NB4 (cell line): Measurements from ENCODE around the gene MED22.

ENCODE experiments used
- CTCF ChIP-seq: IDR thresholded peaks from one replicate; pipeline ENCODE4 v1.5.1; 2012; ENCODE audit warnings: low read depth, low read length
- MAX ChIP-seq: IDR thresholded peaks from 2 replicates; pipeline ENCODE4 v1.6.1; 2011; ENCODE audit warnings: low read depth, low read length
- POLR2A ChIP-seq: IDR thresholded peaks from 2 replicates; pipeline ENCODE4 v1.6.1; 2011; ENCODE audit warnings: mild to moderate bottlenecking; ENCODE audit not compliant: insufficient read length; ENCODE audit errors: extremely low read depth

GRCh38 chr9:133340256-133340655 is 7.7 kb downstream of the MED22 start:
- TF ChIP-seq CTCF = no peak
- no peak for TF ChIP-seq POLR2A
- peak; percentile 89 for TF ChIP-seq MAX
